Upper lobe of right lung (tissue), 1 donor: ENCODE measurements around the gene KLHL26. TPM values are rescaled to one million over a fixed set of nuclear protein-coding genes. Genes with fewer than 3 reads are reported as not detected.

Experiments
- ATAC-seq: fragments of 200-7000 bp; cut with Tn5 transposase; one replicate; pipeline ENCODE4 v1.9.1; 2020; ENCODE audit warnings: mild to moderate bottlenecking, moderate library complexity
- DNase-seq: peaks from one replicate; pipeline ENCODE4 v3.0.0-alpha.2; 2020
- H3K27ac ChIP-seq: fragments of 200-600 bp; one replicate; pipeline ENCODE4 v1.8.0; 2022
- H3K27me3 ChIP-seq: fragments of 200-600 bp; one replicate; pipeline ENCODE4 v1.8.0; 2022; ENCODE audit warnings: mild to moderate bottlenecking
- H3K36me3 ChIP-seq: fragments of 200-600 bp; one replicate; pipeline ENCODE4 v1.8.0; 2022
- H3K4me1 ChIP-seq: fragments of 200-600 bp; one replicate; pipeline ENCODE4 v1.8.0; 2022
- H3K4me3 ChIP-seq: fragments of 200-600 bp; one replicate; pipeline ENCODE4 v1.8.0; 2022; ENCODE audit warnings: mild to moderate bottlenecking
- H3K9me3 ChIP-seq: fragments of 200-600 bp; one replicate; pipeline ENCODE4 v1.8.0; 2022
- intact Hi-C: fragments of 100-400 bp; cut with DNase I; formaldehyde crosslinking; loops from one replicate; pipeline ENCODE4 v1.11.0; 2022
- total RNA-seq: library from RNA; stranded (reverse); fragmentation: NEBNext Ultra II Directional; extraction: Animal tissue kit (Norgen Biotek cat#: 25700); gene quantifications from one replicate; pipeline ENCODE4 v1.2.1, GENCODE V29; 2021
- TF ChIP-seq, protein P1 (sequence below): fragments of 200-600 bp; IDR thresholded peaks from one replicate; pipeline ENCODE4 v1.8.0; 2022; ENCODE audit warnings: antibody characterized with exemption
- donor health status: DM: no; HTN: yes; CAD: no; lungs with severe emphysema.

The KLHL26 gene
- total RNA-seq, 1 donor from 2014 or later, result 11.8 TPM

GRCh38 chr19:18604820-18605159 lies 32.0 kb upstream of the KLHL26 start:
- TF ChIP-seq, protein P1, sequence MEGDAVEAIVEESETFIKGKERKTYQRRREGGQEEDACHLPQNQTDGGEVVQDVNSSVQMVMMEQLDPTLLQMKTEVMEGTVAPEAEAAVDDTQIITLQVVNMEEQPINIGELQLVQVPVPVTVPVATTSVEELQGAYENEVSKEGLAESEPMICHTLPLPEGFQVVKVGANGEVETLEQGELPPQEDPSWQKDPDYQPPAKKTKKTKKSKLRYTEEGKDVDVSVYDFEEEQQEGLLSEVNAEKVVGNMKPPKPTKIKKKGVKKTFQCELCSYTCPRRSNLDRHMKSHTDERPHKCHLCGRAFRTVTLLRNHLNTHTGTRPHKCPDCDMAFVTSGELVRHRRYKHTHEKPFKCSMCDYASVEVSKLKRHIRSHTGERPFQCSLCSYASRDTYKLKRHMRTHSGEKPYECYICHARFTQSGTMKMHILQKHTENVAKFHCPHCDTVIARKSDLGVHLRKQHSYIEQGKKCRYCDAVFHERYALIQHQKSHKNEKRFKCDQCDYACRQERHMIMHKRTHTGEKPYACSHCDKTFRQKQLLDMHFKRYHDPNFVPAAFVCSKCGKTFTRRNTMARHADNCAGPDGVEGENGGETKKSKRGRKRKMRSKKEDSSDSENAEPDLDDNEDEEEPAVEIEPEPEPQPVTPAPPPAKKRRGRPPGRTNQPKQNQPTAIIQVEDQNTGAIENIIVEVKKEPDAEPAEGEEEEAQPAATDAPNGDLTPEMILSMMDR, result no peak
- no peak overlapping the region for H3K4me3 ChIP-seq

DNA sequence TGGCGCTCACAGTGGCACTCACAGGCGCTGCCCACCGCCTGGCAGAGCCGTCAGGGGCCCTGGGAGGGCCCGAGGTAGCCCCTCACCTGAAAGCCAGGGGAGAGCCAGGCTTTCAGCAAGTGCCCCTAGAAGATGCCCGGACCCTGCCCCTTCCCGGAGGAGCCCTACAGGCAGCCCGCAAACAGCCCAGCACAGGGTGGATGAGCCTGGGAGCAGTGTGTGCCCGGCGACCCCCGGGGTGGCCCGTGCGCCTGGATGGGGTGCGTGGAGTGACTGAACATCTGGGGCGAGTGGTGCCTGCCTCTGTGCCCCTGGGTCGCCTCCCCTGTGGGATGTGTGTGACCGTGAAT lies 31.7 kb upstream of the KLHL26 start:
- TF ChIP-seq, protein P1, result no peak
- peaks cover 77% of the 10 kb centered on the region for H3K27me3 ChIP-seq
- no peaks in the 10 kb centered on the region for H3K9me3 ChIP-seq
- intact Hi-C loops, result no loop called here
- no peaks in the 10 kb centered on the region for H3K36me3 ChIP-seq
- DNase-seq (no peak), ATAC-seq (no peak)
- H3K27ac ChIP-seq, result no peak overlapping the region
- peaks cover 21% of the 10 kb centered on the region for H3K4me1 ChIP-seq
- peak overlapping the region; percentile 16 for H3K4me3 ChIP-seq

More at GRCh38 chr19:18604820-18605159, 32.0 kb upstream of the KLHL26 start:
- Histone ChIP-seq H3K36me3 (no peaks in the 10 kb centered on the region), H3K9me3 (no peaks in the 10 kb centered on the region), H3K27ac (no peak overlapping the region), H3K4me1 (peaks cover 19% of the 10 kb centered on the region), H3K27me3 (peaks cover 77% of the 10 kb centered on the region)
- intact Hi-C loops, result no loop called here
- no peak for ATAC-seq
- no peak for DNase-seq

- Histone ChIP-seq H3K9me3 (no peaks in the 10 kb centered on the region), H3K4me1 (peaks cover 25% of the 10 kb centered on the region), H3K36me3 (no peaks in the 10 kb centered on the region), H3K27me3 (peaks cover 77% of the 10 kb centered on the region), H3K27ac (no peak overlapping the region), H3K4me3 (peak overlapping the region; percentile 16)
- DNase-seq (no peak), ATAC-seq (no peak)
- TF ChIP-seq, protein P1, result no peak
- intact Hi-C loops, result no loop called here
Measured at GRCh38 chr19:18605546-18606280, 31.1 kb upstream of the KLHL26 start.

GRCh38 chr19:18606281-18607225 lies 30.3 kb upstream of the KLHL26 start, which contains the start of gene CRLF1:
TSS of gene CRLF1 (minus strand) at chr19:18606799. CDS start at chr19:18606656, 143 bp downstream.
- H3K4me3 ChIP-seq, result peak within 1 kb of the TSS; percentile 16
- no peak within 1 kb of the TSS for H3K27ac ChIP-seq
- H3K4me1 ChIP-seq, result peaks cover 33% of the 10 kb centered on the region
- ATAC-seq, result no peak
- TF ChIP-seq, protein P1, result no peak
- no peak for DNase-seq
- no peaks in the 10 kb centered on the region for H3K36me3 ChIP-seq
- H3K9me3 ChIP-seq, result no peaks in the 10 kb centered on the region
- intact Hi-C loops, result no loop called here
- H3K27me3 ChIP-seq, result peaks cover 83% of the 10 kb centered on the region

GRCh38 chr19:18607226-18608101 lies 29.4 kb upstream of the KLHL26 start:
- Histone ChIP-seq H3K27ac (no peak overlapping the region), H3K9me3 (no peaks in the 10 kb centered on the region), H3K27me3 (peaks cover 92% of the 10 kb centered on the region), H3K4me1 (peaks cover 42% of the 10 kb centered on the region), H3K4me3 (peak overlapping the region; percentile 2), H3K36me3 (no peaks in the 10 kb centered on the region)
- DNase-seq (no peak), ATAC-seq (no peak)
- TF ChIP-seq, protein P1, result no peak
- intact Hi-C loops, result no loop called here
